ENCODE measurements around the gene DLX6. TPM values are rescaled to one million over a fixed set of nuclear protein-coding genes. Genes with fewer than 3 reads are reported as not detected.

DLX6 gene
- polyA plus RNA-seq, 10 donors: 0.07 to 0.09 TPM; not detected in 8

- no peak for DNase-seq
These were observed 4.7 kb downstream of the DLX6 start for GRCh38 chr7:97009753-97010732.

- DNase-seq: no peak
These were observed 5.8 kb downstream of the DLX6 start for GRCh38 chr7:97011104-97011503.

GRCh38 chr7:97011536-97012364, 6.4 kb downstream of the DLX6 start:
- peak in 1 of 3 donors; percentile 19 for DNase-seq

- peak in 1 of 3 donors; percentile 13 for DNase-seq
These were observed 7.2 kb downstream of the DLX6 start for GRCh38 chr7:97012365-97013133.

GRCh38 chr7:97013134-97013844, 7.9 kb downstream of the DLX6 start:
- DNase-seq: no peak

- DNase-seq: peak in 1 of 3 donors; percentile 20
These were observed 8.4 kb downstream of the DLX6 start for GRCh38 chr7:97013845-97014134.

- DNase-seq: peak in 1 of 3 donors; percentile 14
These were observed 8.9 kb downstream of the DLX6 start for GRCh38 chr7:97014145-97014750.

GRCh38 chr7:97015279-97015678, 9.9 kb downstream of the DLX6 start:
- no peak for DNase-seq

- no peak for DNase-seq
These were observed 10.5 kb downstream of the DLX6 start for GRCh38 chr7:97015756-97016380.

- peak in 1 of 3 donors; percentile 38 for DNase-seq
These were observed 11.2 kb downstream of the DLX6 start for GRCh38 chr7:97016381-97017191.

GRCh38 chr7:97017192-97018125, 12.1 kb downstream of the DLX6 start:
- DNase-seq: peak in 1 of 3 donors; percentile 15

GRCh38 chr7:97018126-97018601, 12.8 kb downstream of the DLX6 start:
- peak in 1 of 3 donors; percentile 14 for DNase-seq

GRCh38 chr7:97018791-97019531, 13.6 kb downstream of the DLX6 start:
- peak in 1 of 3 donors; percentile 21 for DNase-seq

GRCh38 chr7:97019710-97020225, 14.4 kb downstream of the DLX6 start:
- DNase-seq: no peak

- DNase-seq: no peak
These were observed 15.2 kb downstream of the DLX6 start for GRCh38 chr7:97020601-97020995.

- DNase-seq: peak in 1 of 3 donors; percentile 62
These were observed 15.8 kb downstream of the DLX6 start for GRCh38 chr7:97020996-97021746.
